Measurements from ENCODE around the gene PNKP.
A peak's percentile ranks its signal among the peaks of the same experiment; 100 is the strongest.

Gene PNKP

DNA sequence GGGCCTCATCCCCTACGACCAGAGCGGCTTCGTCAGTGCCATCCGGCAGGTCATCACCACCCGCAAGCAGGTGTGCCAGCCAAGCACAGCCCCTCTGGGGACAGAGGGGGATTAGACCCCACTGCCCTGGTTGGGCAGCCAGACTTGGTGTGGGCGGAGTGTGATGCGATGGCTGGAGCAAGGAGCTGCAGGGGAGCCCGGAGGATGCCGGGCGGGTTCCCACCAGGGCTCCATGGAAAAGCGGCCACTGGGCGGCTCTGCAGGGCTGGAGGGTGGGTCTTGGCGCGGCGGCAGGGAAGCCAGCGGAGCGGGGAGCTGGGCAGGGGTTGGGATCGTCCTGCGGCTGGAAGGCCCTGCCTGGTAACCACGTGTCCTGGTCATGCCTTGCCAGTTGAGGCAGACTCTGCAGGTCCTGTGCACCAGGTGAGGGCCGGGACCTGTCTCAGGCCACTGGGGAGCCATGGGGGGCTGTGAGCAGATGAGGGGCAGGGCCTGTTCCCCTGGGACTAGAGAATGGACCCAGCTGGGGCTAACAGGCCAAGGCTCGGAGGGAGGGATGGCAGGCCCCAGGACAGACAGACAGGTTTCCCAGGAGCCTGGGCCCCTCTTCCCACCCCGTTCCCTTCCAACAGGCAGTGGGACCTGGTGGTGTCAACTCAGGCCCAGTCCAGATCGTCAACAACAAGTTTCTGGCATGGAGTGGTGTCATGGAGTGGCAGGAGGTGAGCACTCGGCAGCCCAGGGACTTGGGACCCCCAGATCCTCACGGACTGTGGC, 10.1 kb downstream of the PNKP start:
- DNase-seq: no peak

DNA sequence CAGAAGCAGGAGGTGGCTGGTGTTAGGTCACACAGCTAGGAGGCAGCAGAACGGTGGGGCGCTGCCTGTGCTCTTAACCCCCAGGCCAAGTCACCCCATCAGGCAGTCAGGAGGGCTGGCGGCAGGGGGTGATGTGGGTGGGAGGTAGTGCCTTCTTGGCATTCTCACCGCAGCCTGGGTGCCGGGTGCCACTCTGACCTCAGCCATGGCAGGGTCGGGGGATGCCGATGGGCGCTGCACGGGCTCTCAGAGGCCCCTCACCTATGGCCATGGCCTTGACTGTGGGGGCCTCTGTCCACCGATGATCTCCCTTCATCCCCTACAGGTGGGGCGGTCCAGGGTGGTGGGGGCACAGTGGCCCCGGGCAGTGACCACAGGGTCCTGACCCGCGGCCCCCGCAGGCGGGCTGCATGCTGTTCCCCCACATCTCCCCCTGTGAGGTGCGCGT, 10.8 kb downstream of the PNKP start:
- no peak for DNase-seq

- DNase-seq: no peak
Measured at GRCh38 chr19:49855676-49856573, 11.5 kb downstream of the PNKP start.

- no peak for DNase-seq
Measured at GRCh38 chr19:49855277-49855675, 12.1 kb downstream of the PNKP start.

- no peak for DNase-seq
Measured at GRCh38 chr19:49854378-49855263, 12.8 kb downstream of the PNKP start.

GRCh38 chr19:49853852-49854377, 13.5 kb downstream of the PNKP start:
- DNase-seq: no peak

GRCh38 chr19:49852631-49853126, 14.7 kb downstream of the PNKP start:
- DNase-seq: no peak

DNA sequence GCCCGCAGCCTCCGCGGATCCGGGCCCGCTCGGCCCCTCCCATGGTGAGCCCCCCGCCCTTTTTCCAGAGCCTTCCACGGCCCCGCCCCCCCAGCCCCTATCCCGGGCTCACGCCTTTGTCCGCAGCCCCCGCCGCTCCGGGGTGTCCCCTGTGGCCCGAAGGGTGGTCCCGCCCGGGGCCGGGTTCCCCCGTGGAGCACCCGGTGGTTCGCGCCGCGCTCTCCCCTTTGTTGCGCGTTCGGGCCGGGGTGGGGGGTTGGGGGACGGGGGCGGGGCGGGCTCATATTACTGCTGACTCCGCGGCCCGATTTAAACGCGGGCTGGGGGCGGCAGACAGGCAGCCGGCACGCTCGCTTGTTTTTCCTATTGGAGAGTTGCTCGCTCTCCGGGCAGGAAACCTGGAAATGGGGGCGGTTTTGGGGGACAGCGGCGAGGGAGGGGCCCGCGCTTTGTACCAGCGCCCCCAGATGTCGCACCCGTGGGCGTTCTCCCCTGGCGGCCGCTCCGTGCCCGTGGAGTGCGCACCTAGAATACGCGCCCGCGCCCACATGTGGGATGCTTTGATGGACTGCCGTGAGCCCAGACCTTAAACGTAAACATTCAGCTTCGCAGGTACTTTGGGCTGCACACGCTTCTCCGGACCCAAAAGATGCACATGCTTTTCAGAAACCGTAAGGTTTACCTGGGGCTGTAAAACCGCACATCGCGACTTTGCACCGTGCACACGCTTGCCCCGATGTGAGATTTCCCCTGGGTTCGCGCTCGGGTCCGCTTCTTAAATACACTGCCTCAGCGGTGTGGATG, 15.7 kb downstream of the PNKP start:
- peak in 5 of 6 experiments; percentile 22 to 58 (median 53) for DNase-seq

GRCh38 chr19:49850487-49851342, 16.7 kb downstream of the PNKP start, which contains the start of gene PTOV1:
Gene PTOV1 (plus strand): TSS chr19:49851159.
- DNase-seq: peak; percentile 77 to 92 (median 84)

- no peak for DNase-seq
Measured at GRCh38 chr19:49850221-49850486, 17.2 kb downstream of the PNKP start.

DNA sequence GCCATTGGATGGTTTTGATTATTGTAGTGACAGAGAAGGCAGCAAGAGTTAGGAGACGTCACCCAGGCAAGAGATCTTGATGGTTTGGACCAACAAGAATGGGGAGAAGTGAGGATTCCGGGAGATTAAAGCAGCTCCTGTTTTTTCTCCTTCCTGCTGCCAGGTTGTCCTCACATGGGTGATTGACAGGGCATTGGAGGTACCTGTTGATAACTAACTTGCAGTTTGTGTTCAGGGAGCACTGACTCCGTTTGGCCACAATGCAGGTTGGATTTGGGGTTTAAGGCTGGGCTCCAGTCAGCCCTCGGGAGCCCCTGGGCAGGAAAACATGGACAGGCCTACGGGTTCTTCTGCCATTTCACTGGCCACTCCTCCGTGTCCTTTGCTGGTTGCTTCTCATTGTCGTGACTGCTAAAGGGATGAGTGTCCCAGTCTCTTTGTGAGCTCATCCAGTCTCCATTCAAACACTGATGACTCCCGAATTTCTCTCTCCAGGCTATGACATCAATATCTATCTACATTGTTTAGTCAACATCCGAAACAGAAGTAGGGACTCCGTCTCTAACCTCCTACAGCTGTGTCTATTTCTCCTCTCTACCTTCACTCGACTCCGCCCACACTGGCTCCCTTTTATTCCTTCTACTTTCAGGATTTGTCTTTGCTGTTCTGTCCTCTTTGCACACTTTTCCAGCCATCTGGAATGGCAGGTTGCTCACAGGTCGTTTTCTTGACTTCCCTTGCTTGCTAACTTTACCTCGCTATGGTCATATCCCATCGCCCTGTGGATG, 17.7 kb downstream of the PNKP start:
- no peak for DNase-seq

DNA sequence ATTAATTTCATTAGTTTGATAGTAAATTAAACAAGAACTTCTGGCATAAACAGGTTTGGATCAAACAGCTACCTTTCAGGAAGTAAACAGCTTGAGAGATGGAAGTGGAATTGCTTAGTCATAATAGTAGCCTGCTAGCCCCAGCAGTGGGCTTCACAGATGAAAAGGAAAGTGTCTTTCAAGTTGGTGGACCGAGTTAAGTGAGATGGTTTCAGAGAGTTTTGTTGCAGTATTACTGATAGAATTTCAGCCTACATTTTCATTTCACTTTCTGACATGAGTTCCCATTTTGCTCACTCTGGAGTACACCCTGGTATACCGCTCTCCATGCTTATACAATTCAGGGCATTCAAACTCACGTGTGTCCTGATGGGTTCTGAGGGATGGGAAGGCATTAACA, 18.4 kb downstream of the PNKP start:
- DNase-seq: no peak

DNA sequence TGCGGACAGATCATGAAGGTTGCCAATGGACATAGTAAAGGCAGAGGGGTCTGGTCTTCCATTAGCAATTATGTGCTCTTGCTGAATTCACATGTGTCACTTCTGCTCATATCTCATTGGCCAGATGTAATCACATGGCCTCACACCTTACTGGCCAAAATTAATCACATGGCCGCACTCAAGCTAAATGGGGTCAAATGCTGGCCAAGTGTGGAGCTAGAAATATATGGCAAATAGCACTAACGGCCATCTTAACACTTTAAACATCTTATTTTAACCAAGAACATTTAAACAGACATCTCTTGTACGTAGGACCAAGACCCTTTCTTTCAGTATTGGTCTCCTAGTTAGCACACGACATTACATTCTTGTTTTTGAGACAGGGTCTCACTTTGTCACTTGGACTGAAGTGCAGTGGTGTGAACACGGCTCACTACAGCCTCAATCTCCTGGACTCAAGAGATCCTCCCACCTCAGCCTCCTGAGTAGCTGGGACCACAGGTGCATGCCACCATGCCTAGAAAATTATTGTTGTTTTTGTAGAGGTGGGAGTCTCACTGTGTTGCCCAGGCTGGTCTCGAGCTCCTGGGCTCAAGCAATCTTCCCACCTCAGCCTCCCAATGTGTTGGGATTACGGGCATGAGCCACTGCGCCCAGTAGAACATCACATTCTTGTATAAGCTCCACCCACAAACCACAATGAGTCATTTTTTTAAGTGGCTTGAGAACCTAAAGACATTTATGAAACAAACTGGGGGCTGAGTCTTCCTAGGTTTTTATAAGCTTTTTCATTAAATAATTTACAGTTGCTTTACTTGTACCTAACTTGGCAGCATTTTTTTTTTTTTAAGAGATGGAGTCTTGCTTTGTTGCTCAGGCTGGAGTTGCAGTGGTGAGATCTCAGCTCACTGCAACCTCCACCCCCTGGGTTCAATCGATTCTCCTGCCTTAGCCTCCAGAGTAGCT, 19.4 kb downstream of the PNKP start:
- no peak for DNase-seq

- no peak for DNase-seq
Measured at GRCh38 chr19:49846408-49846807, 21.0 kb downstream of the PNKP start.

GRCh38 chr19:49845414-49845813, 22.0 kb downstream of the PNKP start:
- DNase-seq: no peak

DNA sequence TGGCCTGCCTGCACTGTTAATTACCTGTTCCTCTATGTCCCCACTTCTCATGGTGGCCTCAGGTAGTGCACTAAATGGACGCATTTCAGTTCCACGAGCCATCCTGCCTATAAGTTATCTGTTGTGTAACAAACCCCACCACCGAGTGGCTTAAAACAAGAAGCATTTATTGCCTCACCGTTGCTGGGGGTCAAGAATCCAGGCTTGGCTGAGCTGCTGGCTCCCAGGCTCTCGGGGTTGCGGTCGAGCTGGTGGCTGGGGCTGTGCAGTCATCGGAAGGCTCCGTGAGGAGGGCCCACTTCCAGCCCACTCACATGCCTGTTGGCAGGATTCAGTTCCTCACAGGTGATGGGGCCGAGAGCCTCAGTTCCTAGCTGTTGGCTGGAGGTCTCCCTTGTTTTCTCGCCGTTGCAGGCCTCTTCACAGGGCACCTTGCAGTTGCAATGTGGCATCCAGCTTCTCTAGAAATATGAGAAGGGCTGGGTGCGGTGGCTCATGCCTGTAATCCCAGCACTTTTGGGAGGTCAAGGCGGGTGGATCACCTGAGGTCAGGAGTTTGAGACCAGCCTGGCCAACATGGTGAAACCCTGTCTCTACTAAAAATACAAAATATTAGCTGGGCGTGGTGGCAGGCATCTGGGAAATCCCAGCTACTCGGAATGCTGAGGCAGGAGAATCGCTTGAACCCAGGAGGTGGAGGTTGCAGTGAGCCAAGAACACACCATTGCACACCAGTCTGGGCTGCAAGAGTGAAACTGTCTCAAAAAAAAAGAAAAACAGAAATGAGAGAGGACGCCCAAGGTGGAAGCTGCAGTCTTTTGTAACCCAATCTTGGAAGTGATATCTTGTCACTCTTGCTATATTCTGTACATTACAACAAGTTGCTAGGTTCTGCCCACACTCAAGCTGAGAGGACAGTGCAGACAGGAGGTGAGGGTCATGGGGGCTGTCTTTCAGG, 23.0 kb downstream of the PNKP start:
- DNase-seq: no peak

GRCh38 chr19:49843265-49843664, 24.1 kb downstream of the PNKP start:
- no peak for DNase-seq

Data from stimulated activated naive CD4-positive, alpha-beta T cell (primary cell).